K562 treated with DMSO at 1 percent for 24 hours (cell line): Measurements from ENCODE around the gene RAMACL. TPM values are rescaled to one million over a fixed set of nuclear protein-coding genes. Genes with fewer than 3 reads are reported as not detected.

ENCODE experiments used
- total RNA-seq: library from RNA; unstranded; fragments of 300-600 nt; gene quantifications from 2 replicates; pipeline ENCODE4 v1.2.3, GENCODE V29; 2022; ENCODE audit warnings: low read depth; ENCODE audit not compliant: insufficient read depth

RAMACL gene
- total RNA-seq, result not detected in 2 replicates

GRCh38 chr6:166586424-166587156 is at the start of gene RAMACL:
TSS of gene RAMACL (minus strand) at chr6:166586678. CDS start at chr6:166586477, 201 bp downstream.

GRCh38 chr6:166627033-166627874 is 40.8 kb upstream of the RAMACL start, which contains the start of gene RPS6KA2:
TSS of gene RPS6KA2 (minus strand) at chr6:166627251. CDS start at chr6:166627019, 232 bp downstream.

Other genes starting within 250 kb of the RAMACL start
- 68.4 and 74.4 TPM in 2 replicates for gene SFT2D1, start 244.1 kb downstream of the RAMACL start, total RNA-seq
- 76.9 and 82.5 TPM in 2 replicates for gene MPC1, start 203.7 kb downstream of the RAMACL start, total RNA-seq
- 0.25 and 3.5 TPM in 2 replicates for gene RPS6KA2, start 40.6 kb upstream of the RAMACL start, total RNA-seq